ENCODE data around the gene MTMR1.
A peak's percentile ranks its signal among the peaks of the same experiment; 100 is the strongest.

MTMR1 gene

DNA sequence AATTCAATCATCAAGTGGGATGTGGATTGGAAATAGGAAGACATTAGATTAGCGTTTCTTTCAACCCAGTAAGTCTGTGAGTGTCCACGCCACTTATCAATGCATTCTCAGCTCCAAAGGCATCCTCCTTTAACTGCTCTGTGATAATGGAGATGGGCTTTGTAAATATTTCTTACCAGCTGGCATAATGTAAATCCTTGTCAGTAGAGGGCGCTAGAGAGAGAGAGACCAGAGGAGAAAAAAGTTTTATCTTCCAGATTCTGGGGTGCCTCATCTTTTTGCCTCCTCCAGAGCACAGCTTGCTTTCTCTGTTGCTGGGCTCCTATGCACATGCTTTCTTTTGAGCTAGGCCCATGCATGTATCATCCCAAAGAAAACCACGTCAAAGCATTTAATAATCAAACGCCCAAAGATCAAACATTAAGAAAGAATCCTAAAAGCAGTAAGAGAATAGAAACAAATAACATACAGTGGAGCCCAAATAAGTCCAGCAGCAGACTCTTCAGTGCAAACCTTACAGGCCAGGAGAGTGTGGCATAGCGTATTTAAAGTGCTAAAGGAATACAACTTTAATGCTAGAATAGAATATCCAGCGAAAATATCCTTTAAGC is 9.6 kb upstream of the MTMR1 start:
- Histone ChIP-seq H3K9me3 (ENCODE audit: low read length) (no peaks in the 10 kb centered on the region), H3K27me3 (ENCODE audit: insufficient read depth, low read length) (no peaks in the 10 kb centered on the region), H3K4me3 (ENCODE audit: low read length) (no peak overlapping the region), H3K4me1 (ENCODE audit: insufficient read depth, low read length) (no peaks in the 10 kb centered on the region), H3K36me3 (ENCODE audit: insufficient read depth, low read length) (no peaks in the 10 kb centered on the region), H2AFZ (ENCODE audit: low read depth, low read length) (no peak overlapping the region)

GRCh38 chrX:150688911-150689451 is 4.2 kb upstream of the MTMR1 start:
- Histone ChIP-seq H2AFZ (ENCODE audit: low read depth, low read length) (no peak overlapping the region), H3K9me3 (ENCODE audit: low read length) (no peaks in the 10 kb centered on the region), H3K36me3 (ENCODE audit: insufficient read depth, low read length) (no peaks in the 10 kb centered on the region), H3K4me3 (ENCODE audit: low read length) (no peak overlapping the region), H3K4me1 (ENCODE audit: insufficient read depth, low read length) (peaks cover 4% of the 10 kb centered on the region), H3K27me3 (ENCODE audit: insufficient read depth, low read length) (no peaks in the 10 kb centered on the region)

- H2AFZ ChIP-seq (ENCODE audit: low read depth, low read length): no peak overlapping the region
- H3K4me3 ChIP-seq (ENCODE audit: low read length): no peak overlapping the region
- H3K36me3 ChIP-seq (ENCODE audit: insufficient read depth, low read length): no peaks in the 10 kb centered on the region
- H3K4me1 ChIP-seq (ENCODE audit: insufficient read depth, low read length): peaks cover 8% of the 10 kb centered on the region
- H3K9me3 ChIP-seq (ENCODE audit: low read length): no peaks in the 10 kb centered on the region
- H3K27me3 ChIP-seq (ENCODE audit: insufficient read depth, low read length): no peaks in the 10 kb centered on the region
These were observed 3.1 kb upstream of the MTMR1 start for GRCh38 chrX:150690126-150690525.

- H3K4me1 ChIP-seq (ENCODE audit: insufficient read depth, low read length): peaks cover 8% of the 10 kb centered on the region
- H3K4me3 ChIP-seq (ENCODE audit: low read length): peak overlapping the region; percentile 62
- H3K36me3 ChIP-seq (ENCODE audit: insufficient read depth, low read length): no peaks in the 10 kb centered on the region
- H3K9me3 ChIP-seq (ENCODE audit: low read length): no peaks in the 10 kb centered on the region
- peak overlapping the region; percentile 49 for H2AFZ ChIP-seq (ENCODE audit: low read depth, low read length)
- no peaks in the 10 kb centered on the region for H3K27me3 ChIP-seq (ENCODE audit: insufficient read depth, low read length)
These were observed 900 bp upstream of the MTMR1 start for GRCh38 chrX:150692296-150692695.

- Histone ChIP-seq H2AFZ (ENCODE audit: low read depth, low read length) (no peak overlapping the region), H3K4me3 (ENCODE audit: low read length) (peak overlapping the region; percentile 62), H3K4me1 (ENCODE audit: insufficient read depth, low read length) (peaks cover 8% of the 10 kb centered on the region), H3K27me3 (ENCODE audit: insufficient read depth, low read length) (no peaks in the 10 kb centered on the region), H3K9me3 (ENCODE audit: low read length) (no peaks in the 10 kb centered on the region), H3K36me3 (ENCODE audit: insufficient read depth, low read length) (no peaks in the 10 kb centered on the region)
These were observed 754 bp downstream of the MTMR1 start for GRCh38 chrX:150693725-150694574.

- H3K9me3 ChIP-seq (ENCODE audit: low read length): no peaks in the 10 kb centered on the region
- H3K27me3 ChIP-seq (ENCODE audit: insufficient read depth, low read length): no peaks in the 10 kb centered on the region
- H3K4me1 ChIP-seq (ENCODE audit: insufficient read depth, low read length): peaks cover 8% of the 10 kb centered on the region
- no peak overlapping the region for H2AFZ ChIP-seq (ENCODE audit: low read depth, low read length)
- H3K36me3 ChIP-seq (ENCODE audit: insufficient read depth, low read length): peaks cover 1% of the 10 kb centered on the region
- no peak overlapping the region for H3K4me3 ChIP-seq (ENCODE audit: low read length)
These were observed 1.7 kb downstream of the MTMR1 start for GRCh38 chrX:150694738-150695410.

DNA sequence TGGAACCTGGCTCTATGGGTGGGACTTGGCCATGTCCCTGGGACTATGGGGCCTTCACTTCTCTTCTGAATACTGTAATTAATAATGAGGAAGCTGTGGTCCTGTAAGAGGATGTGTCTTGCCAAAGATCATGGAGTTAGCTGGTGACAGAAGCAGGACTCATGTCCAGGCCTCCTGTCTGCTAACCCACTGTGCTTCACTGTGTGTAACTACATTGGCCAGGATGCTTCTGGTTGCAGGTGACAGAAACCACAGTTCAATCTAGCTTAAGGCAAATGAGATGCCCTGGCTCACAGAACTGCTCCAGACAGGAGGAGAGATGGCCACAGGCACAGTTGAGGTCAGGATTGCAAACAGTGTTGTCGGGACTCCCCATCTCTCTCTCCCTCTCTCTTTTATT is 3.1 kb downstream of the MTMR1 start:
- H3K9me3 ChIP-seq (ENCODE audit: low read length): no peaks in the 10 kb centered on the region
- no peak overlapping the region for H2AFZ ChIP-seq (ENCODE audit: low read depth, low read length)
- peaks cover 8% of the 10 kb centered on the region for H3K4me1 ChIP-seq (ENCODE audit: insufficient read depth, low read length)
- peaks cover 5% of the 10 kb centered on the region for H3K36me3 ChIP-seq (ENCODE audit: insufficient read depth, low read length)
- no peaks in the 10 kb centered on the region for H3K27me3 ChIP-seq (ENCODE audit: insufficient read depth, low read length)
- H3K4me3 ChIP-seq (ENCODE audit: low read length): no peak overlapping the region

DNA sequence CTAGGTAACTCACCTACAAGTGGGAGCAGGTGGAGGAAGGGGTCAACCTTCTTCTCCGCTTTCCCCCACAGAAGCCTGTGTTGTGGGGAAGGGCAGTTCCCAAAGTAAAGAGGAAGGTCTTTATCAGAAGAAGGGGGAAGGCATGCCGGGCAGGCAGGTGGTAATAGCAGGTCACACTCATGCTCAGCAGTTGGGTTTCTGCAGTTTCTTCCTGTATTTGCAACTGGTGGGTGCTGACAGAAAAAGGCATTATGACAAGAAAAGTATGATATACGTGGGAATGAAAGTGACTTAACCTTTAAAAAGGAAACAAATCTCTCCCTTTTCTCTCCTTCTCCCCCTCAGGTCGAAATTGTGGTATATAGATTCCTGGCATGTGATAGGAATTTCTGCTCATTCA is 3.7 kb downstream of the MTMR1 start:
- no peaks in the 10 kb centered on the region for H3K9me3 ChIP-seq (ENCODE audit: low read length)
- peaks cover 5% of the 10 kb centered on the region for H3K36me3 ChIP-seq (ENCODE audit: insufficient read depth, low read length)
- H3K4me3 ChIP-seq (ENCODE audit: low read length): no peak overlapping the region
- H3K27me3 ChIP-seq (ENCODE audit: insufficient read depth, low read length): no peaks in the 10 kb centered on the region
- H3K4me1 ChIP-seq (ENCODE audit: insufficient read depth, low read length): peaks cover 8% of the 10 kb centered on the region
- H2AFZ ChIP-seq (ENCODE audit: low read depth, low read length): no peak overlapping the region

DNA sequence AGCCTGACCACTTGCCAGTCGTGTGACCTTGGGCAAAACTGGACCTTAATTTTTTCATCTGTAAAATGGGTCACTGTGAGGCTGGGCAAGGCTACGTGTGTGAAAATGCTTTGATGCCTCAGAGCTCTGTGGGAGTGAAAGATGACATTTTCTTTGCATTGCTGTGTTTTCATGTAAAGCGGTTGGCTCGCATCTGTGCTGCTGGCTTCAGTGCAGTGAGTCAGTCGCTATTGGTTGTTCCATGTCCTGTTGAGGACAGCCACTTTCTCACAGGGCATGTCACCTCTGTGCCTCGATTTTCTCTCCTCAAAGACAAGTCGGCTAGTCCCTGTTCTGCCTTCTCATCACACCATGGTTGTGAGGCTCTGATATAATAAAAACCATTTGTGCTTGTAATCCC is 4.4 kb downstream of the MTMR1 start:
- Histone ChIP-seq H3K27me3 (ENCODE audit: insufficient read depth, low read length) (no peaks in the 10 kb centered on the region), H2AFZ (ENCODE audit: low read depth, low read length) (no peak overlapping the region), H3K4me3 (ENCODE audit: low read length) (no peak overlapping the region), H3K36me3 (ENCODE audit: insufficient read depth, low read length) (peaks cover 5% of the 10 kb centered on the region), H3K4me1 (ENCODE audit: insufficient read depth, low read length) (peaks cover 6% of the 10 kb centered on the region), H3K9me3 (ENCODE audit: low read length) (no peaks in the 10 kb centered on the region)

DNA sequence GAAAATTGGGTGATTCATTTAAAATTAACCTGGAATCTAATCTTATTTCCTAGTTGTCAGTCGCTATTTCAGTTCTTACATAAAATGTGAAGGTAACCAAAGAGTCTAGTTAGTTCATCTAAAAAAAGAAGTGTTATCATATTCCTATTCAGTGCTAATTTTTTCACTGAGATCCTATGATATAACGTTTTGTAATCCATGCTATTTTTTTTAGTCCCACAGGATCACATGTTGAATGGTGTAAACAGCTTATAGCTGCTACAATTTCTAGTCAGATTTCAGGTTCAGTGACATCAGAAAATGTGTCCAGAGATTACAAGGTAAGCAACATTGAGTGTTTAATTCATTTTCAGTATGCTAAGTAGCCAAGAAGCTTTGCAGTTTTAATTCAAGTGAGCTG is 5.8 kb downstream of the MTMR1 start:
- peaks cover 4% of the 10 kb centered on the region for H3K4me1 ChIP-seq (ENCODE audit: insufficient read depth, low read length)
- peaks cover 5% of the 10 kb centered on the region for H3K36me3 ChIP-seq (ENCODE audit: insufficient read depth, low read length)
- no peaks in the 10 kb centered on the region for H3K9me3 ChIP-seq (ENCODE audit: low read length)
- H2AFZ ChIP-seq (ENCODE audit: low read depth, low read length): no peak overlapping the region
- no peaks in the 10 kb centered on the region for H3K27me3 ChIP-seq (ENCODE audit: insufficient read depth, low read length)
- no peak overlapping the region for H3K4me3 ChIP-seq (ENCODE audit: low read length)

DNA sequence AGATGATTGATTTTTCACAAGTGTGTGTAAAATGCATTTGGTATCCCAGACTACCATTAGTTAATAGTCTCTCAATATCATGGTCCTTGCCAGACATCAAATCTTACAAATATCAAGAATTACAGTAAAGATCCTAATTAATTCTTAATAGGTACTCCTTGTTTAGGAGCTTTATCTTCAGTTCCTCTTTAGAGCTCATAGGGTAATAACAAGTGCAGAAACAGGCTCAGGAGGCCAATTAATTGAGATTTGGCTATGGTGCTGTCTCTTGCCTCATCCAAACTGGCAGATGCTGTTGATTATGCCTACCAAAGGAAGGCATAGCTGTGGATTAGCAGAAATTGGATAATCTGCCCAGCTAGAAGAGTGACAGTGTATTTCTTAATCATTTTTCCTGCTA is 6.9 kb downstream of the MTMR1 start:
- no peak overlapping the region for H2AFZ ChIP-seq (ENCODE audit: low read depth, low read length)
- H3K4me3 ChIP-seq (ENCODE audit: low read length): no peak overlapping the region
- H3K27me3 ChIP-seq (ENCODE audit: insufficient read depth, low read length): no peaks in the 10 kb centered on the region
- H3K9me3 ChIP-seq (ENCODE audit: low read length): no peaks in the 10 kb centered on the region
- H3K4me1 ChIP-seq (ENCODE audit: insufficient read depth, low read length): no peaks in the 10 kb centered on the region
- peaks cover 5% of the 10 kb centered on the region for H3K36me3 ChIP-seq (ENCODE audit: insufficient read depth, low read length)

DNA sequence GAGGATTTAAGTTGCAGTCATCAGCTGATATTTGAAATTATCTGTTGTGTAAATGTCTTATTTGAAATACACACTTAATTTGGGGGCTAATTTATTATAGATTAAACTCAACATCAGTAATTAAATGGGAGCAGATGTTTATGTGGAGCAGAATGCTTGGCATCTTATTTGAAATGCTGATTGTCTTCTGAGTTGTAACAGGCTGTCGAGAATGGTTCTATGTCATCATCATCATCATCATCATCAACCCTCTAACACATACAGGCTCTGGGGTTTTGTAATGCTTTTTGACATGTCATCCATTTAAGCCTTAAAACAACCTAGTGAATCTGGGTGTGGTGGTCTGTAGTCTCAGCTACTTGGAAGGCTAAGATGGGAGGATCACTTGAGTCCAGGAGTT is 8.2 kb downstream of the MTMR1 start:
- no peak overlapping the region for H2AFZ ChIP-seq (ENCODE audit: low read depth, low read length)
- H3K4me1 ChIP-seq (ENCODE audit: insufficient read depth, low read length): no peaks in the 10 kb centered on the region
- no peaks in the 10 kb centered on the region for H3K9me3 ChIP-seq (ENCODE audit: low read length)
- no peaks in the 10 kb centered on the region for H3K27me3 ChIP-seq (ENCODE audit: insufficient read depth, low read length)
- no peak overlapping the region for H3K4me3 ChIP-seq (ENCODE audit: low read length)
- peaks cover 5% of the 10 kb centered on the region for H3K36me3 ChIP-seq (ENCODE audit: insufficient read depth, low read length)

Measured in neuron (in vitro differentiated cells).